ENCODE results near the gene RASGRF1. TPM values are rescaled to one million over a fixed set of nuclear protein-coding genes. Genes with fewer than 3 reads are reported as not detected.

Gene RASGRF1
- total RNA-seq, 1 donor from 2014 or later = 82.6 TPM

DNA sequence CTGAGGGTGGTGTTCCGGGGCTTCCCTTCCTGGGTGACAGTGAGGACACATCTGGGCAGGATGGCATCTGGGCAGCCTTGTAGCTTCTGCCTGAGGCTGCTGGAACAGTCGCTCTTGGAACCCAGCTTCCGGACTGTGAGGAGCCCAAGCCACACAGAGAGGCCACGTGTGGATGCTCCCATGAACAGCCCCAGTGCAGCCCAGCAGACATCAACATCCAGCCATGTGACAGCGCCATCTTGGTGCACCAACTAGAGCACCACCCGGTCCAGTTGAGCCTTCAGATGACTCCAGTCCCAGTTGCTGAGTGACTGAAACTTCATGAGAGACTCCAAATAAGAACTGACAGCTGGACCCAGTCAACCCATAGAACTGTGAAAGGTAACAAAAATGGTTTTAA, 130.3 kb downstream of the RASGRF1 start:
- Histone ChIP-seq H3K9me3 (no peaks in the 10 kb centered on the region), H3K36me3 (no peaks in the 10 kb centered on the region), H3K27me3 (ENCODE audit: low read depth) (no peaks in the 10 kb centered on the region), H3K4me3 (no peak overlapping the region), H3K4me1 (no peaks in the 10 kb centered on the region), H3K27ac (no peak overlapping the region)
- intact Hi-C loops (cut with DNase I) = no loop called here
- TF ChIP-seq, protein P1, sequence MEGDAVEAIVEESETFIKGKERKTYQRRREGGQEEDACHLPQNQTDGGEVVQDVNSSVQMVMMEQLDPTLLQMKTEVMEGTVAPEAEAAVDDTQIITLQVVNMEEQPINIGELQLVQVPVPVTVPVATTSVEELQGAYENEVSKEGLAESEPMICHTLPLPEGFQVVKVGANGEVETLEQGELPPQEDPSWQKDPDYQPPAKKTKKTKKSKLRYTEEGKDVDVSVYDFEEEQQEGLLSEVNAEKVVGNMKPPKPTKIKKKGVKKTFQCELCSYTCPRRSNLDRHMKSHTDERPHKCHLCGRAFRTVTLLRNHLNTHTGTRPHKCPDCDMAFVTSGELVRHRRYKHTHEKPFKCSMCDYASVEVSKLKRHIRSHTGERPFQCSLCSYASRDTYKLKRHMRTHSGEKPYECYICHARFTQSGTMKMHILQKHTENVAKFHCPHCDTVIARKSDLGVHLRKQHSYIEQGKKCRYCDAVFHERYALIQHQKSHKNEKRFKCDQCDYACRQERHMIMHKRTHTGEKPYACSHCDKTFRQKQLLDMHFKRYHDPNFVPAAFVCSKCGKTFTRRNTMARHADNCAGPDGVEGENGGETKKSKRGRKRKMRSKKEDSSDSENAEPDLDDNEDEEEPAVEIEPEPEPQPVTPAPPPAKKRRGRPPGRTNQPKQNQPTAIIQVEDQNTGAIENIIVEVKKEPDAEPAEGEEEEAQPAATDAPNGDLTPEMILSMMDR (IDR thresholded peaks at IDR 0.05) = no peak
- DNase-seq = no peak
- no peak for ATAC-seq

DNA sequence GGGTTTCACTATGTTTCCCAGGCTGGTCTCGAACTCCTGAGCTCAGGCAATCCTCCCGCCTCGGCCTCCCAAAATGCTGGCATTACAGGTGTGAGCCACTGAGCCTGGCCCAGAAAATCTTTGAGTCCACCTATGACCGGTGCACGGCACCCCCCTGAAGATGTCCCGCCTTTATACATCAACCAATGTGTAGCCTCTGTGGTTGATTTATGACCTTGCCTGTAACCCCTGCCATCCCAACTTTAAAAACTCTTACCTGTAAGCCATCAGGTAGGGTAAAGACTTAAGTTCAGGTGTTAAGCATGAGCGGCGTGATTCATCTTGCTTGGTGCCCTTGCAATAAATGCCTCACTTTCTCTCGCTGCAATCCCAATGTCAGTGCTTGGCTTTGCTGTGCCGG, 131.2 kb downstream of the RASGRF1 start:
- no peak for ATAC-seq
- intact Hi-C loops (cut with DNase I) = no loop called here
- Histone ChIP-seq H3K27ac (no peak overlapping the region), H3K4me1 (no peaks in the 10 kb centered on the region), H3K4me3 (no peak overlapping the region), H3K9me3 (no peaks in the 10 kb centered on the region), H3K36me3 (no peaks in the 10 kb centered on the region), H3K27me3 (ENCODE audit: low read depth) (no peaks in the 10 kb centered on the region)
- TF ChIP-seq, protein P1 (IDR thresholded peaks at IDR 0.05) = no peak
- no peak for DNase-seq

DNA sequence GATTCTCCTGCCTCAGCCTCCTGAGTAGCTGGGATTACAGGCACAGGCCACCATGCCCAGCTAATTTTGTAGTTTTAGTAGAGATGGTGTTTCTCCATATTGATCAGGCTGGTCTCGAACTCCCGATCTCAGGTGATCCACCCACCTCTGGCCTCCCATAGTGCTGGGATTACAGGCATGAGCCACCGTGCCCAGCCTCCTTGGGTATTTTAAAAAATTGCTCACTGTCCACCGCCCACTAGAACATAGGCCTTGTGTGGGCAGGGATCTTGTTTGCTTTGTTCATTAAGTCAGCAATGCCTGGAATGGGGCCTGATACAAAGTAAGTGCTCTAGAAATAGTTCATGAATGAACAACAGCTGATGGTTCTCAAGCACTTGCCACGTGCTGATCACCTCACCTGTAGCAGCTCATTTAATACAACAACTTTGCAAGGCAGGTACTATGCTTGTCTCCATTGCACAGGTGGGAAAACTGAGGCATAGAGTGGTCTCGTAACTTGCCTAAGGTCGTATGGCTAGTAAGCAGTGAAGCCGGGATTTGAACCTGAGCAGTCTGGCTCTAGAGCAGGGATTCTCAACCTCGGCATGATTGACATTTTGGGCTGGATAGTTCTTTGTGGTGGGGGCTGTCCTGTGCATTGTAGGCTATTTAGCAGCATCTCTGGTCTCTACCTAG, 133.0 kb downstream of the RASGRF1 start:
- Histone ChIP-seq H3K36me3 (no peaks in the 10 kb centered on the region), H3K4me1 (peaks cover 3% of the 10 kb centered on the region), H3K27me3 (ENCODE audit: low read depth) (no peaks in the 10 kb centered on the region), H3K4me3 (no peak overlapping the region), H3K9me3 (no peaks in the 10 kb centered on the region), H3K27ac (no peak overlapping the region)
- DNase-seq (no peak), ATAC-seq (no peak)
- TF ChIP-seq, protein P1 (IDR thresholded peaks at IDR 0.05) = no peak
- intact Hi-C loops (cut with DNase I) = no loop called here

DNA sequence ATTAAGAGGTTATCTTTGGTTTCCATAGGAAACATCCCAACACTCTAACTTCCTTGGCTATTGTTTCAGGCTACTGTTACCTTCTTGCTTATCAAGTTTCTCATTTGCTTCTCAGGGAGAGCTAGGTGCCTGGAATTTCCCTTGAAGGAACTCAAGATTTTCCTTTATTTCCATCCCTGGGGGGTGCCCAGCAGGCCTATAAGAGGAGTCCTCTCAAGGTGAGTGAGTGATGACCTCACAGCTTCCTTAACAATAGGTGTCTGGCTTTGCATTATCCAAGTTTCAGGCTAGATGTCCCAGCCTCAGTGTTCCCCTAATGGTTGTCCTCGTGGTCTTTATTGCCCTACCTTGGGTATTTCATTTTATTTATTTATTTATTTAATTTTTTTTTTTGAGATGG, 133.6 kb downstream of the RASGRF1 start:
- TF ChIP-seq, protein P1 (IDR thresholded peaks at IDR 0.05) = no peak
- intact Hi-C loops (cut with DNase I) = no loop called here

DNA sequence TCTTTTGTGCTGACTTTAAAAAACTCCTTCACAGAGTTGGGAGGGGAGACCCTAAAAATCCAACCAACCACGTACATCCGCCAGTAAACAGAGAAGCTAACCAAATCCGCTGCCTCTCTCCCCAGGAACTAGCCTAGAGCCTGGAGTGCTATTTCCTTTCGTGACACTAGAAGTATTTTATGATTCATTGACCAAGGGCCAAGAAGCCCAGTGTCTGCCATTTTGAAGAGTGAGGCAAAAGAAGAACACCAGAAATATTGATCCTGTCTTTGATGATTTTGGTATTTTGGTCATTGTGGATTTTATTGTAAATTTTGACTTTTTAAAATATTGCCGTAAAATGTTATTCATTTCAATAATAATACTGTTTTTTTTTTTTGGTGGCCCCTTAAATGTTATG, 135.2 kb downstream of the RASGRF1 start:
- no peak for DNase-seq
- Histone ChIP-seq H3K4me3 (no peak overlapping the region), H3K27ac (no peak overlapping the region), H3K27me3 (ENCODE audit: low read depth) (no peaks in the 10 kb centered on the region), H3K4me1 (peaks cover 25% of the 10 kb centered on the region), H3K9me3 (no peaks in the 10 kb centered on the region), H3K36me3 (no peaks in the 10 kb centered on the region)
- intact Hi-C loops (cut with DNase I) = no loop called here
- no peak for ATAC-seq
- TF ChIP-seq, protein P1 (IDR thresholded peaks at IDR 0.05) = no peak

More for the DNA sequence above, 133.6 kb downstream of the RASGRF1 start:
- Histone ChIP-seq H3K36me3 (no peaks in the 10 kb centered on the region), H3K27ac (no peak overlapping the region), H3K4me1 (peaks cover 10% of the 10 kb centered on the region), H3K4me3 (no peak overlapping the region), H3K27me3 (ENCODE audit: low read depth) (no peaks in the 10 kb centered on the region), H3K9me3 (no peaks in the 10 kb centered on the region)
- ATAC-seq (no peak), DNase-seq (no peak)
